Transverse colon (tissue), 3 donors: Measurements from ENCODE around the gene DRC7.

ENCODE experiments used
- CTCF ChIP-seq, 5 experiments: fragments of 200-600 bp in 3 of 5; fragments of 450-650 bp in 2 of 5; sonication (generic) in 3 of 5; IDR thresholded peaks; 1 replicate in 2 of 5; 2 replicates in 3 of 5; pipeline ENCODE4 v1.5.1; 2016 to 2017; ENCODE audit warnings: antibody characterized with exemption in 5 of 5, inconsistent platforms in 3 of 5, mild to moderate bottlenecking in 2 of 5, moderate library complexity in 1 of 5
- EP300 ChIP-seq: sonication (generic); formaldehyde crosslinking; IDR thresholded peaks from one replicate; pipeline ENCODE4 v1.6.1; 2017; ENCODE audit warnings: antibody characterized with exemption, low read depth
- POLR2A ChIP-seq: fragments of 450-650 bp; IDR thresholded peaks from one replicate; pipeline ENCODE4 v1.6.1; 2016; ENCODE audit warnings: antibody characterized with exemption, mild to moderate bottlenecking, moderate library complexity

GRCh38 chr16:57670196-57670595 lies 24.4 kb upstream of the DRC7 start:
- TF ChIP-seq CTCF (IDR thresholded peaks at IDR 0.05) (no peak), POLR2A (no peak), EP300 (no peak)
